Measurements from ENCODE around the gene HPCA.

Gene HPCA

GRCh38 chr1:32884032-32884372 lies 2.3 kb upstream of the HPCA start:
- TF ChIP-seq, protein P1, sequence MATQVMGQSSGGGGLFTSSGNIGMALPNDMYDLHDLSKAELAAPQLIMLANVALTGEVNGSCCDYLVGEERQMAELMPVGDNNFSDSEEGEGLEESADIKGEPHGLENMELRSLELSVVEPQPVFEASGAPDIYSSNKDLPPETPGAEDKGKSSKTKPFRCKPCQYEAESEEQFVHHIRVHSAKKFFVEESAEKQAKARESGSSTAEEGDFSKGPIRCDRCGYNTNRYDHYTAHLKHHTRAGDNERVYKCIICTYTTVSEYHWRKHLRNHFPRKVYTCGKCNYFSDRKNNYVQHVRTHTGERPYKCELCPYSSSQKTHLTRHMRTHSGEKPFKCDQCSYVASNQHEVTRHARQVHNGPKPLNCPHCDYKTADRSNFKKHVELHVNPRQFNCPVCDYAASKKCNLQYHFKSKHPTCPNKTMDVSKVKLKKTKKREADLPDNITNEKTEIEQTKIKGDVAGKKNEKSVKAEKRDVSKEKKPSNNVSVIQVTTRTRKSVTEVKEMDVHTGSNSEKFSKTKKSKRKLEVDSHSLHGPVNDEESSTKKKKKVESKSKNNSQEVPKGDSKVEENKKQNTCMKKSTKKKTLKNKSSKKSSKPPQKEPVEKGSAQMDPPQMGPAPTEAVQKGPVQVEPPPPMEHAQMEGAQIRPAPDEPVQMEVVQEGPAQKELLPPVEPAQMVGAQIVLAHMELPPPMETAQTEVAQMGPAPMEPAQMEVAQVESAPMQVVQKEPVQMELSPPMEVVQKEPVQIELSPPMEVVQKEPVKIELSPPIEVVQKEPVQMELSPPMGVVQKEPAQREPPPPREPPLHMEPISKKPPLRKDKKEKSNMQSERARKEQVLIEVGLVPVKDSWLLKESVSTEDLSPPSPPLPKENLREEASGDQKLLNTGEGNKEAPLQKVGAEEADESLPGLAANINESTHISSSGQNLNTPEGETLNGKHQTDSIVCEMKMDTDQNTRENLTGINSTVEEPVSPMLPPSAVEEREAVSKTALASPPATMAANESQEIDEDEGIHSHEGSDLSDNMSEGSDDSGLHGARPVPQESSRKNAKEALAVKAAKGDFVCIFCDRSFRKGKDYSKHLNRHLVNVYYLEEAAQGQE (IDR thresholded peaks at IDR 0.05; ENCODE audit: low read depth): no peak
- TF ChIP-seq CEBPB (IDR thresholded peaks at IDR 0.05) (no peak), EGR1 (IDR thresholded peaks at IDR 0.05) (no peak), TEAD4 (IDR thresholded peaks at IDR 0.05) (no peak), CREB1 (IDR thresholded peaks at IDR 0.05; ENCODE audit: low read depth) (no peak), NFIC (IDR thresholded peaks at IDR 0.05) (no peak), EP300 (IDR thresholded peaks at IDR 0.05; ENCODE audit: borderline replicate concordance) (no peak), TCF12 (IDR thresholded peaks at IDR 0.05; ENCODE audit: low read depth) (no peak), USF1 (IDR thresholded peaks at IDR 0.05) (no peak), FOXM1 (IDR thresholded peaks at IDR 0.05; ENCODE audit: borderline replicate concordance, low read depth) (no peak)
- TF ChIP-seq, protein P2, sequence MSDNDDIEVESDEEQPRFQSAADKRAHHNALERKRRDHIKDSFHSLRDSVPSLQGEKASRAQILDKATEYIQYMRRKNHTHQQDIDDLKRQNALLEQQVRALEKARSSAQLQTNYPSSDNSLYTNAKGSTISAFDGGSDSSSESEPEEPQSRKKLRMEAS (IDR thresholded peaks at IDR 0.05): no peak

DNA sequence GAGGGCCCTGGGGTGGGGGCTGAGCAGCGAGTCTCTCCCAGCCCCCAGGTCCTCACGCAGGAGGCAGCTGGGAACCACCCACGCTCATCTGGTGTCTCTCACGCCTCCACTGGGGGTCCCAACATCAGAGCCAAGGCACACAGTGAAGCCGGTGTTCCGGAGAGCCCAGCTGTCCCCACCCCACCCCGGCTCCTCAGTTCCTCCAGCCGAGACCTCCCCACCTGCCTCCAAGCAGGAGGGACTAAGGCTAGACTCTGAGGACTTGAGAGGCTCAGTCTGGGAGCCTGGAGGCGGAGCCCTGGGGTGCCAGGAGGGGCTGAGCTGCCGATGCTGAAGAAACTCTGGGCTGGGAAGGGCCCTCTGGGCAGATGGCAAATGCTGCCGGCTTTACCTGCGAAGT lies 1.6 kb upstream of the HPCA start:
- TF ChIP-seq FOXM1 (IDR thresholded peaks at IDR 0.05; ENCODE audit: borderline replicate concordance, low read depth) (no peak), YY1 (IDR thresholded peaks at IDR 0.05; ENCODE audit: low read depth) (no peak), EP300 (IDR thresholded peaks at IDR 0.05; ENCODE audit: borderline replicate concordance) (no peak), CEBPB (IDR thresholded peaks at IDR 0.05) (no peak), TAF1 (IDR thresholded peaks at IDR 0.05; ENCODE audit: low read depth) (no peak), TCF12 (IDR thresholded peaks at IDR 0.05; ENCODE audit: low read depth) (no peak), USF1 (IDR thresholded peaks at IDR 0.05) (no peak), ZBTB7A (IDR thresholded peaks at IDR 0.05; ENCODE audit: low read depth) (no peak), EGR1 (IDR thresholded peaks at IDR 0.05) (no peak), RAD21 (IDR thresholded peaks at IDR 0.05; ENCODE audit: low read depth) (no peak), TEAD4 (IDR thresholded peaks at IDR 0.05) (no peak), CREB1 (IDR thresholded peaks at IDR 0.05; ENCODE audit: low read depth) (no peak), NFIC (IDR thresholded peaks at IDR 0.05) (no peak)
- TF ChIP-seq, protein P2 (IDR thresholded peaks at IDR 0.05): no peak
- TF ChIP-seq, protein P1 (IDR thresholded peaks at IDR 0.05; ENCODE audit: low read depth): no peak

GRCh38 chr1:32885676-32886003 lies 651 bp upstream of the HPCA start:
- no peak for TF ChIP-seq ZBTB7A (IDR thresholded peaks at IDR 0.05; ENCODE audit: low read depth)
- TF ChIP-seq TAF1 (IDR thresholded peaks at IDR 0.05; ENCODE audit: low read depth): no peak
- TF ChIP-seq USF1 (IDR thresholded peaks at IDR 0.05): no peak
- TF ChIP-seq, protein P1 (IDR thresholded peaks at IDR 0.05; ENCODE audit: low read depth): no peak
- no peak for TF ChIP-seq TEAD4 (IDR thresholded peaks at IDR 0.05)
- TF ChIP-seq TCF12 (IDR thresholded peaks at IDR 0.05; ENCODE audit: low read depth): no peak
- TF ChIP-seq, protein P2 (IDR thresholded peaks at IDR 0.05): no peak
- TF ChIP-seq EP300 (IDR thresholded peaks at IDR 0.05; ENCODE audit: borderline replicate concordance): no peak
- no peak for TF ChIP-seq CREB1 (IDR thresholded peaks at IDR 0.05; ENCODE audit: low read depth)
- no peak for TF ChIP-seq CEBPB (IDR thresholded peaks at IDR 0.05)
- TF ChIP-seq RAD21 (IDR thresholded peaks at IDR 0.05; ENCODE audit: low read depth): no peak
- no peak for TF ChIP-seq EGR1 (IDR thresholded peaks at IDR 0.05)
- no peak for TF ChIP-seq FOXM1 (IDR thresholded peaks at IDR 0.05; ENCODE audit: borderline replicate concordance, low read depth)
- no peak for TF ChIP-seq YY1 (IDR thresholded peaks at IDR 0.05; ENCODE audit: low read depth)
- no peak for TF ChIP-seq NFIC (IDR thresholded peaks at IDR 0.05)

DNA sequence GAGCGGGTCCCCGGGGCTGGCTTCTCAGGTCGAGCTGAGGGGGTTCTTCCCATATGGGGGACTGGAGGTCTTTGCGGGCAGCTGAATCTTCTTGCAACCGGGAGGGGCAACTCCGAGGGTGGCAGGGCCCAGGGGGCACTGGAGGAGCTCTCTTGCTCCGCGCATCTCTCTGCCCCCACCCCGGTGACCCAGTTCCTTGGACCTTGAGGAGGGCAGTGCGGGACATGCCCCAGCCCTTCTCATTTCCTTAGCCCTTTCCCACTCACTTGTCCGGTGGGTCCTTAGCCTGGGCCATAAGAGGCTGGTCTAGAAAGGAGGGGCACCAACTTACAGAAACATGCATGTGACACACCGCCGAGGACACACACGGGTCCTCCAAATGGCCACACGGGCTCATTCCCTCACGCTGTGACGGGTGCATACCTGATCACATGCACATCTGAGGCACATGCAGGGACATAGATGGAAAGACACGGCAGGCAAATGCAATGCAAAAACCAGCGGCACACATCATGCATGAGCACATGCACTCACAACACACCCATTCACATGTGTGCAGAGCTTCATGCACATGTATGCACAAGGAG lies 630 bp downstream of the HPCA start:
- TF ChIP-seq CEBPB (IDR thresholded peaks at IDR 0.05) (no peak), ZBTB7A (IDR thresholded peaks at IDR 0.05; ENCODE audit: low read depth) (no peak), NFIC (IDR thresholded peaks at IDR 0.05) (no peak), USF1 (IDR thresholded peaks at IDR 0.05) (no peak), CREB1 (IDR thresholded peaks at IDR 0.05; ENCODE audit: low read depth) (no peak), RAD21 (IDR thresholded peaks at IDR 0.05; ENCODE audit: low read depth) (no peak), TAF1 (IDR thresholded peaks at IDR 0.05; ENCODE audit: low read depth) (no peak), TCF12 (IDR thresholded peaks at IDR 0.05; ENCODE audit: low read depth) (no peak), TEAD4 (IDR thresholded peaks at IDR 0.05) (no peak), EGR1 (IDR thresholded peaks at IDR 0.05) (no peak), YY1 (IDR thresholded peaks at IDR 0.05; ENCODE audit: low read depth) (no peak), EP300 (IDR thresholded peaks at IDR 0.05; ENCODE audit: borderline replicate concordance) (no peak), FOXM1 (IDR thresholded peaks at IDR 0.05; ENCODE audit: borderline replicate concordance, low read depth) (no peak)
- TF ChIP-seq, protein P1 (IDR thresholded peaks at IDR 0.05; ENCODE audit: low read depth): no peak
- TF ChIP-seq, protein P2 (IDR thresholded peaks at IDR 0.05): no peak

All from Ishikawa (cell line).